SK-N-SH (cell line): ENCODE data around the gene BCAT1. TPM values are rescaled to one million over a fixed set of nuclear protein-coding genes. Genes with fewer than 3 reads are reported as not detected.

Experiments used
- CTCF ChIA-PET: fragments of 300-600, 350-600 bp; formaldehyde crosslinking; extraction: SDS; loops from one replicate; lab custom pipeline; 2021; lab: Yijun Ruan, JAX
- POLR2A ChIA-PET: fragments of 350-600 bp; sonication (Branson Sonifier 250); formaldehyde crosslinking; extraction: SDS; loops from one replicate; lab custom pipeline; 2020; ENCODE audit warnings: antibody characterized with exemption, inconsistent platforms; lab: Yijun Ruan, JAX
- DNase-seq: peaks from one replicate; pipeline ENCODE4 v3.0.0; 2012
- H2AFZ ChIP-seq: fragments of 200-600 bp; sonication (generic); 2 replicates; pipeline ENCODE4 v1.8.1; 2016; ENCODE audit warnings: antibody characterized with exemption, mild to moderate bottlenecking, low read depth
- H3F3A ChIP-seq: fragments of 200-600 bp; sonication (generic); replicated peaks from 2 replicates; pipeline ENCODE3; 2016; ENCODE audit warnings: antibody characterized with exemption, mild to moderate bottlenecking; ENCODE audit not compliant: insufficient read depth
- H3K27ac ChIP-seq, 2 experiments: fragments of 200-500 bp in 1 of 2; fragments of 200-600 bp in 1 of 2; sonication (Bioruptor generic) in 1 of 2; sonication (generic), shearing (Covaris generic) in 1 of 2; 2 replicates each; pipeline versions ENCODE4 v1.5.1 to v1.6.1; 2014 to 2016; ENCODE audit warnings: low read depth in 2 of 2, inconsistent platforms in 1 of 2, low read length in 1 of 2, mild to moderate bottlenecking in 1 of 2, mixed read lengths in 1 of 2
- H3K27me3 ChIP-seq: fragments of 200-600 bp; sonication (generic), shearing (Covaris generic); 2 replicates; pipeline ENCODE4 v1.6.1; 2016; ENCODE audit warnings: mixed run types; ENCODE audit not compliant: insufficient read depth
- H3K36me3 ChIP-seq, 2 experiments: fragments of 200-500 bp in 1 of 2; fragments of 200-600 bp in 1 of 2; sonication (Bioruptor generic) in 1 of 2; sonication (generic) in 1 of 2; replicated peaks in 1 of 2; 2 replicates each; pipeline versions ENCODE3 to v1.5.1; 2014 to 2016; ENCODE audit warnings: low read length in 1 of 2, mild to moderate bottlenecking in 1 of 2; ENCODE audit not compliant: insufficient read depth in 2 of 2, control insufficient read depth in 1 of 2
- H3K4me1 ChIP-seq, 2 experiments: fragments of 200-500 bp in 1 of 2; fragments of 200-600 bp in 1 of 2; sonication (Bioruptor generic) in 1 of 2; sonication (generic), shearing (Covaris generic) in 1 of 2; 2 replicates each; pipeline versions ENCODE4 v1.5.1 to v1.6.1; 2014 to 2016; ENCODE audit warnings: low read depth in 1 of 2, low read length in 1 of 2, mixed run types in 1 of 2; ENCODE audit not compliant: insufficient read depth in 2 of 2, control insufficient read depth in 1 of 2
- H3K4me2 ChIP-seq: fragments of 200-600 bp; sonication (generic), shearing (Covaris generic); 2 replicates; pipeline ENCODE4 v1.6.1; 2017; ENCODE audit warnings: mixed run types
- H3K4me3 ChIP-seq, 2 experiments: fragments of 200-500 bp in 1 of 2; fragments of 200-600 bp in 1 of 2; sonication (Bioruptor generic) in 1 of 2; sonication (generic), shearing (Covaris generic) in 1 of 2; 2 replicates each; pipeline versions ENCODE4 v1.5.1 to v1.8.1; 2014 to 2016; ENCODE audit warnings: low read depth in 2 of 2, inconsistent platforms in 1 of 2, low read length in 1 of 2, mild to moderate bottlenecking in 1 of 2, mixed read lengths in 1 of 2, moderate library complexity in 1 of 2
- H3K79me2 ChIP-seq: fragments of 200-600 bp; sonication (generic); 2 replicates; pipeline ENCODE4 v1.8.1; 2017; ENCODE audit warnings: mild to moderate bottlenecking; ENCODE audit not compliant: insufficient read depth
- H3K9ac ChIP-seq: fragments of 200-600 bp; sonication (generic); 2 replicates; pipeline ENCODE4 v1.6.1; 2017; ENCODE audit warnings: mixed run types
- H3K9me2 ChIP-seq: fragments of 200-600 bp; sonication (generic); 2 replicates; pipeline ENCODE4 v1.6.1; 2017; ENCODE audit warnings: mixed run types
- H3K9me3 ChIP-seq: fragments of 200-600 bp; sonication (generic); 2 replicates; pipeline ENCODE4 v1.6.1; 2017; ENCODE audit warnings: mixed run types, mild to moderate bottlenecking, moderate library complexity
- H4K20me1 ChIP-seq: fragments of 200-600 bp; sonication (generic); 2 replicates; pipeline ENCODE4 v1.6.1; 2017; ENCODE audit warnings: mild to moderate bottlenecking, mixed run types; ENCODE audit not compliant: insufficient read depth
- CHD2 ChIP-seq: fragments of 150-350 bp; IDR thresholded peaks from 2 replicates; pipeline ENCODE4 v1.6.1; 2018; ENCODE audit warnings: low read length; ENCODE audit not compliant: partially characterized antibody
- ELF1 ChIP-seq: IDR thresholded peaks from 2 replicates; pipeline ENCODE4 v1.4.0; 2012
- EP300 ChIP-seq, 2 experiments: IDR thresholded peaks; 2 replicates each; pipeline versions ENCODE4 v1.4.0 to v1.6.1; 2012; ENCODE audit warnings: borderline replicate concordance in 1 of 2, low read depth in 1 of 2, low read length in 1 of 2
- FOSL2 ChIP-seq: IDR thresholded peaks from 2 replicates; pipeline ENCODE4 v1.4.0; 2012; ENCODE audit warnings: low read depth, mild to moderate bottlenecking, moderate library complexity, borderline replicate concordance
- GABPA ChIP-seq: IDR thresholded peaks from 2 replicates; pipeline ENCODE4 v1.4.0; 2012; ENCODE audit warnings: low read depth, mild to moderate bottlenecking
- JUND ChIP-seq: IDR thresholded peaks from 2 replicates; pipeline ENCODE4 v1.4.0; 2012
- MAX ChIP-seq: IDR thresholded peaks from 2 replicates; pipeline ENCODE4 v1.4.0; 2012; ENCODE audit warnings: low read depth
- MEF2A ChIP-seq: IDR thresholded peaks from 2 replicates; pipeline ENCODE4 v1.4.0; 2012; ENCODE audit warnings: low read depth, borderline replicate concordance
- NFIC ChIP-seq: IDR thresholded peaks from 2 replicates; pipeline ENCODE4 v1.4.0; 2012; ENCODE audit warnings: borderline replicate concordance
- NRF1 ChIP-seq: IDR thresholded peaks from 2 replicates; pipeline ENCODE4 v1.6.1; 2012; ENCODE audit warnings: low read depth, mild to moderate bottlenecking, low read length
- PBX3 ChIP-seq: IDR thresholded peaks from 2 replicates; pipeline ENCODE4; 2012
- POLR2AphosphoS5 ChIP-seq: IDR thresholded peaks from 2 replicates; pipeline ENCODE4 v1.6.1; 2012; ENCODE audit warnings: low read depth, low read length
- RFX5 ChIP-seq: IDR thresholded peaks from 2 replicates; pipeline ENCODE4 v1.6.1; 2012; ENCODE audit warnings: mild to moderate bottlenecking, improper control_type of control experiment, low read length
- RXRA ChIP-seq: IDR thresholded peaks from 2 replicates; pipeline ENCODE4 v1.4.0; 2012; ENCODE audit warnings: low read depth, mild to moderate bottlenecking, borderline replicate concordance
- SIN3A ChIP-seq: IDR thresholded peaks from 2 replicates; pipeline ENCODE4 v1.6.1; 2012; ENCODE audit warnings: low read depth, mild to moderate bottlenecking, low read length, moderate library complexity, borderline replicate concordance
- TAF1 ChIP-seq: IDR thresholded peaks from 2 replicates; pipeline ENCODE4 v1.6.1; 2012; ENCODE audit warnings: low read depth, mild to moderate bottlenecking, low read length, moderate library complexity, borderline replicate concordance
- TCF12 ChIP-seq: IDR thresholded peaks from 2 replicates; pipeline ENCODE4 v1.4.0; 2012
- TEAD4 ChIP-seq: IDR thresholded peaks from 2 replicates; pipeline ENCODE4 v1.4.0; 2012; ENCODE audit warnings: mild to moderate bottlenecking, borderline replicate concordance; ENCODE audit not compliant: insufficient read depth
- YY1 ChIP-seq: IDR thresholded peaks from 2 replicates; pipeline ENCODE4 v1.4.0; 2012; ENCODE audit warnings: low read depth, mild to moderate bottlenecking
- WGBS: methylation state at CpG from one replicate; pipeline ENCODE4 v1.1.6; 2017; ENCODE audit warnings: low lambda C conversion rate; 5-methylcytosine and 5-hydroxymethylcytosine counted together
- polyA plus RNA-seq, 3 experiments: library from polyadenylated mRNA; depleted of rRNA; stranded (reverse); fragments of >200 nt; gene quantifications; 2 replicates each; pipeline ENCODE4 v1.2.3, GENCODE V29; 2012

BCAT1 gene
- polyA plus RNA-seq, 1 of the 3 experiments (the other 2 are of a cell fraction), result 7.7 TPM

GRCh38 chr12:24898185-24898584, 50.7 kb downstream of the BCAT1 start:
- no peak overlapping the region for H2AFZ ChIP-seq
- no peak for DNase-seq
- H3K4me1 ChIP-seq, result peaks cover 4 to 42% of the 10 kb centered on the region in 2 experiments; a peak in 3 of 4 replicates
- no peaks in the 10 kb centered on the region for H3K27me3 ChIP-seq
- H3K36me3 ChIP-seq, result peaks cover 0 to 8% of the 10 kb centered on the region in 2 experiments
- no peaks in the 10 kb centered on the region for H3K9me3 ChIP-seq
- no peak overlapping the region for H3K9ac ChIP-seq
- H3K9me2 ChIP-seq, result no peaks in the 10 kb centered on the region
- ChIA-PET CTCF (no interaction called here), POLR2A (no interaction called here)
- no peak overlapping the region for H3K4me2 ChIP-seq
- no peak overlapping the region for H3K27ac ChIP-seq
- peaks cover 86% of the 10 kb centered on the region for H3K79me2 ChIP-seq
- WGBS, result 90% methylated on average over 1 of the region's 1 CpG
- peaks cover 7% of the 10 kb centered on the region for H4K20me1 ChIP-seq
- H3F3A ChIP-seq, result peaks cover 38% of the 10 kb centered on the region
- H3K4me3 ChIP-seq, result no peak overlapping the region
- TF ChIP-seq CHD2 (no peak), PBX3 (no peak), TCF12 (no peak), SIN3A (no peak), JUND (no peak)

- CTCF ChIA-PET, result interaction anchor here (2.1 kb wide), 1 partner anchor 44 kb away, joined by 4 read pairs; no protein-coding TSS in a partner anchor
- Histone ChIP-seq H4K20me1 (peaks cover 7% of the 10 kb centered on the region), H3K36me3 (peaks cover 0 to 25% of the 10 kb centered on the region in 2 experiments), H3K4me2 (no peak overlapping the region), H3K9me2 (no peaks in the 10 kb centered on the region), H3K27me3 (no peaks in the 10 kb centered on the region), H3K79me2 (peaks cover 75% of the 10 kb centered on the region), H3K4me1 (peaks cover 4 to 33% of the 10 kb centered on the region in 2 experiments; a peak in 3 of 4 replicates), H3K9ac (no peak overlapping the region), H3F3A (peaks cover 31% of the 10 kb centered on the region)
- no peak for DNase-seq
- WGBS, result 75% methylated on average over 6 of the region's 6 CpGs
- TF ChIP-seq RFX5 (no peak), MAX (no peak), NRF1 (no peak), GABPA (no peak), JUND (no peak), CHD2 (no peak), TCF12 (no peak), MEF2A (no peak)
- TF ChIP-seq, all 33 proteins: peak for 0
- H3K4me3 ChIP-seq, result no peak overlapping the region
- no peaks in the 10 kb centered on the region for H3K9me3 ChIP-seq
- POLR2A ChIA-PET, result no interaction called here
- no peak overlapping the region for H2AFZ ChIP-seq
- peak overlapping the region in 1 of 2 experiments; percentile 78; a peak in 2 of 4 replicates for H3K27ac ChIP-seq
Observed at GRCh38 chr12:24896171-24896570, 52.7 kb downstream of the BCAT1 start.

- Histone ChIP-seq H3K36me3 (peaks cover 0 to 26% of the 10 kb centered on the region in 2 experiments), H3K9ac (no peak overlapping the region), H4K20me1 (peaks cover 7% of the 10 kb centered on the region), H3K79me2 (peaks cover 74% of the 10 kb centered on the region), H3K4me3 (no peak overlapping the region), H3F3A (peaks cover 26% of the 10 kb centered on the region), H2AFZ (no peak overlapping the region), H3K27me3 (no peaks in the 10 kb centered on the region), H3K9me2 (no peaks in the 10 kb centered on the region), H3K27ac (peak overlapping the region in 1 of 2 experiments; percentile 78; a peak in 2 of 4 replicates), H3K9me3 (no peaks in the 10 kb centered on the region), H3K4me1 (peaks cover 4 to 27% of the 10 kb centered on the region in 2 experiments; a peak in 3 of 4 replicates), H3K4me2 (peak overlapping the region; percentile 55)
- DNase-seq, result no peak
- WGBS, result 7% methylated on average over 1 of the region's 1 CpG
- POLR2A ChIA-PET, result no interaction called here
- CTCF ChIA-PET, result interaction anchor here (2.1 kb wide), 1 partner anchor 43 kb away, joined by 4 read pairs; no protein-coding TSS in a partner anchor
- TF ChIP-seq EP300 (IDR thresholded peaks at IDR 0.05; ENCODE audit: borderline replicate concordance in 1 of 2, low read depth in 1 of 2, low read length in 1 of 2) (peak; percentile 20 to 61; a peak in 2 of 4 replicates), TAF1 (no peak), MEF2A (peak; percentile 92), TCF12 (peak; percentile 78), NFIC (peak; percentile 58; the same call in 1 of the 2 replicates), YY1 (no peak), FOSL2 (peak; percentile 63; the same call in 1 of the 2 replicates), PBX3 (peak; percentile 68; the same call in 1 of the 2 replicates), TEAD4 (no peak), JUND (peak; percentile 75), POLR2AphosphoS5 (peak; percentile 36; the same call in 1 of the 2 replicates), RXRA (no peak), ELF1 (no peak)
Observed at GRCh38 chr12:24895612-24896011, 53.3 kb downstream of the BCAT1 start.
